GM21447 (cell line): Measurements from ENCODE around the gene GALNT6.

Experiments used
- ATAC-seq: cut with Tn5 transposase; IDR thresholded peaks from one replicate; pipeline ENCODE4 v1.9.1; 2021; ENCODE audit not compliant: unreplicated experiment

The GALNT6 gene

DNA sequence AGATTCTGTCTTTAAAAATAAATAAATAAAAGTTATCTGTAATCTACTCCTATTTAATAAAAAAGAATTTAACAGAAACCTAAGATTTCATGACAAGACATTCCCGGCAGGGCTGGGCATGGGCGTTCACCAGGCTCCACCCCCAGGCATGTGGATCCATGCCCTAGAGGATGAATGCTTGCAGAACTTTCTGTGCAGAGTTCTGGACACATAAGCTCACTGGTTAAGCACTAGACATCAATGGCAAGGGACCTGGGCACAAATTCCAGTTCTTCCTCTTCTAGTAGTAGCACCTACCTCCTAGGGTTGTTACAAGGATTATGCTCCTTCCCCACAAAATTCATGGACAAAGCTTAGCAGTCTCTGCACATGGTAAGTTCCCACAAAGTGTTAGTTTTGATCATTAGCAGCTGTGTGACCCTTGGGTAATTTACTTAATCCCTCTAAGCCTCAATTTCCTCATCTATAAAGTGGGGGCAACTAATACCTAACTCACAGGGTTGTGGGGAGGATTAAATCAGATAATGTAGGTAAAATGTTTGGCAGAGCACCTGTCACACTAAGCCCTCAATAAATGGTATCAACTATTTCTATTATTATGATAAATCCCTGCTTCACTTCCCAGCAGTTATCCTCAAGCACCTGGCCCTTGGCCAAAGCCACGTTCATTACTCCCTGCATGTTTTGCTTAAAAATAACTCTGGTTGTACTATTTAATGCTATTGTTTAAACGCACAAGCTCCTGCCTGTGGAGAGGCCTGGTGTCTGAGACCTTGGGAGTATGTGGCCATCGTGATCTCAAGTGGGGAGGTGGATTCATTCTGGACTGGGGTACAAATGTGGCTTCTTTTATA is 9.8 kb downstream of the GALNT6 start:
- ATAC-seq, result no peak

DNA sequence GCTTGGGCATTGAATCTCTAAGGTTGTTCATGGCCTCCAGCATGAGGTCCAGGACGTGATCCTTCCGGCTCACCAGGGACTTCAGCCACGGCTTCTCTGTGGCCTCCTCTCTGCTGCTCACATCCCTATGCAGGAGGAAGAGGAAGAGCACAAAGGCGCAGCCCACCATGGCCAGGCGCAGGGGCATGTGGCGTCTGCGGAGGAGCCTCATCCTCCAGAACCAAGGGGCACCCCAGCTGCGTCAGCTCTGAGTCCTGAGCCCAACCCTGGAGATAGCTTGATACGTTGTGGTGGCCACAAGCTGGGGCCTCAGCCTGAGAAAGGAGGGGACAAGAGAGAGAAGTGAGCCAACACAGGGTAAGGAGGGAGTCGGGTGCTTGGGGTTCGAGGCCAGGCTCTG is 11.6 kb downstream of the GALNT6 start:
- ATAC-seq, result no peak

DNA sequence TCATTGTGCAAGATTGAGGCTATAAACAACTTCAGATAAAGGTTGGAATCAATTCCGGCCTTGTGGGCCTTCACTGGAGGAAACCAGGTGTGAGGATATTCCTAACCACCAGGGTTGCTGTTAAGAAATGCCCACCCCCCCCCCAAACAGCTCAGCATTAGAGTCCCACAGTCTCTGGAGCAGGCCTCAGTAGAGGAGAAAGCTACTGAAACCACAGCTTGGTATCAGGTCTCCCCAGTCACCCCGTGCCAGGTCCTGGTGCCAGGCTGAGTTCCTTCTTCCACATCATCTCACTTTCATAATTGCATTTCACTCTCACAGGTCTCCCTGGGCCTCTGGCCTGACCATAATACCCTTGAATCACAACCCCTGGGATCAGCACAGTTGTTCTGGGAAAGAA is 12.5 kb downstream of the GALNT6 start:
- no peak for ATAC-seq

DNA sequence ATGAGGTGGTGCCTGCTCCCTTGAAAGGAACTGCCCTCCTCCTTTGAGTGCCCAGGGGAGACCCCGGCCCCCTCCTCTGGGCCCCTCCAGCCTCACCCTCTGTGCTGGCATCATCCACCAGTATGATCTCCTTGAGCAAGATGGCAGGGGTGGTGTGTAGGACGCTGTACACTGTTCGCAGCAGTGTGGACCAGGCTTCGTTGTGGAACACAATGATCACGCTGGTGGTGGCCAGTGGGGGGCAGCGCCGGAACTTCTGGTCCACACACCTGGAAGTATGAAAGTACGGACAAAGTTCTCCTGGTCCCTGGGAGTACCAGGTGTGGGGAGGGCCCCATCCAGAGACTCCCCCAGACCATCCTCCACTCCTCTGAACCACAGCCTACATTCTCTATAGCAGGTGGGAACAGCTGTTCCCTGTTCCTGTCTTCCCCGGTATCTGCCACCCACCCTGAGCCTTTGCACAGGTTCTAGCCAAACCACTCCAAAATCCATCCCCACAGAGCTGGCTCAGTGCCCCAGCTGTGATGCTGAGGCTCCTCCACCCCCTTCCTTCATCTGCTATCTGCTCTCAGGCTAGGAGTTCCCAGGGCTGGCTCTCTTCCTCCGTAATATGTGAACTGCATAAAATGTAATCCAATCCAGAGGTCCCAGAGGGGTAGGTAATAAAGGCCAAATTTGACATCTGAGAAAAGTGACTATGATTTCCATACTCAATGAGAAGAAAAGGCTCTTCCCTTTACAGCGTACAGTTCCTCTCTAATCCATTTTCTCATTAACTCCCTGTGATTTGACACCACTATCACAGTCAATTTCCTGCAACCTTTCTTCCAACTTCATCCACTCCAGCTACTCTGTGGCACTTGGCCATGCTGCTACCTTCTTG is 13.9 kb downstream of the GALNT6 start:
- ATAC-seq, result no peak

DNA sequence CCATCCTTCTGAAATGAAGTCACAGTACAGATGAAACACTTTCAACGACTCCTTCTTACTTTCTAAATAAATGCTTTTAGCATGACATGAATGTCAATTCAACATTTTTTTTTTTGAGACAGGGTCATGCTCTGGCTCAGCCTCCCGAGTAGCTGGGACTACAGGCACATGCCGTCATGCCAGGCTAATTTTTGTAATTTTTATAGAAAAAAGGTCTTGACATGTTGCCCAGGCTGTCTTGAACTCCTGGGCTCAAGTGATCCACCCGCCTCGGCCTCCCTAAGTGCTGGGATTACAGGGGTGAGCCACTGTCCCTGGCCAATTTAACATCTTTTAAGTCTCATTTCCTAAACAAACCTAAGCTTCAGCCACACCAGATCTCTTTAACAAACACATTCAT is 16.4 kb downstream of the GALNT6 start:
- ATAC-seq, result no peak

DNA sequence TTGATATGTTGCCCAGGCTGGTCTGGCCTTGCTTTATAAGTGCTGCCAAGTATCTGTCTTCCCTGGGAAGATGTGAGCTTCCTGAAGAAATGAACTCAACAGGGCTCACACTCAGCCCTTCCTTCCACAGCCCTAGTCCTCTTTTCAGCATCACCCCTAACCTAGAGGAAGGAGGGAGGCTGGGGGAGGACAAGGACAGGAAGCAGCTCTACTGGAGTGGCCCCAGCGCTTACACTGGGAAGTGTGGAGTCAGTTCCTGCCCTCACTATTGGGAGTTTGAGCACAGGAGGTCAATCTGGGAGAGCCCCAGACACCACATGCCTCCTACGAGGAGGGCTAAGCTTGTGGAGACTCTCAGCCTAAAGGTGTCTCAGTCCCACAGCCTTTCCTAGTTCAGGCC is 16.8 kb downstream of the GALNT6 start:
- no peak for ATAC-seq

DNA sequence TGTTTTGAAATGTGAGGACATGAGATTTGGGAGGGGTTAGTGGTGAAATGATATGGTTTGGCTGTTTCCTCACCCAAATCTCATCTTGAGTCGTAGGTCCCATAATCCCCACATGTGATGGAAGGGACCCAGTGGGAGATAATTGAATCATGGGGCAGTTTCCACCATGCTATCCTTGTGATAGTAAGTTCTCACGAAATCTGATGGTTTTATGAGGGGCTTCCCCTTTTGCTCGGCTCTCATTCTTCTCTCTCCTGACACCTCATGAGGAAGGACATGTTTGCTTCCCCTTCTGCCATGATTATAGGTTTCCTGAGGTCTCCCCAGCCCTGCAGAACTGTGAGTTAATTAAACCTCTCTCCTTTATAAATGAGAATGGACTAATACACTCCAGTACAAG is 18.0 kb downstream of the GALNT6 start:
- no peak for ATAC-seq

DNA sequence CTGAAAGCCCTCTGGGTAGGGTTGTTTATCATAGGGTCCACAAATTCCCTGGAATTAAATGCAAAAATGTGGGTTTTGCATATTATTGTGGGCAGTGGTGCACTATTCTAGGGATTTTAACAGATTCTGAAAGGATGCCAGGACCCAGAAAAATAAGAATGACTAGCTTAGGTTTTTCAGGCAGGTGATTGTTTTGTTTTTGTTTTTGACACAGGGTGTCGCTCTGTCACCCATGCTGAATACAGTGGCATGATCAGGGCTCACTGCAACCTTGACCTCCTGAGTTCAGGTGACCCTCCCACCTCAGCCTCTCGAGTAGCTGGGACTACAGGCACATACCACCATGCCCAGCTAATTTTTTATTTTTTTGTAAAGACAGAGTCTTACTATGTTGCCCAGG is 19.2 kb downstream of the GALNT6 start:
- ATAC-seq, result no peak

DNA sequence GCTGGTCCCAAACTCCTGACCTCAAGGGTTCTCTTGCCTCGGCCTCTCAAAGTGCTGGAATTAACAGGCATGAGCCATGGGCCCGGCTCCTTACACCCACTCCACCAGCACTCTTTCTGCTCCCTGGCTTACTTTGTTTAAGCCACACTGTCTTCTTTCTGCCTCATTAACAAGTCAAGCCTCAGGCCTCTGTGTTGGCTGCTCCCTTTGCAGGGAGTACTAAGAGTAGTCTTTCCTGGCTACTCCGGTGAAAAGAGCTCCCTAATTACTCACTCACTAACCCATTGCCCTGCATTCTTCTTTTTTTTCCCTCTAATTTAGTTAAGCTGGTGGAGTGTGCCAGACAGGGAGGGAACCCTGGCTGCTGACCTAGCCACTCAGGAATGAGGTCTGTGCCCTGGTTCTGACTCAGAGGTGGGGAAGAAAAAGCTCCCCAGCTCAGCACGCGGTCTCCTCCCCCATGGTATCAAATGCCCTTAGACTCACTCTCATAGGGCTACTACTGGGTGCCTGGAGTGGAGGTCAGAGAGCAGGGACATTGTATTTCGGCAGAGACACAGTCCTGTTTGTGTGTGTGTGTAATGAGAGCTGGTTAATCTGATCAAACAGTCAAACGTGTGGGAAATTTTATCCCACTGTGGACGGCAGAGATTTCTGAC is 19.8 kb downstream of the GALNT6 start:
- no peak for ATAC-seq

DNA sequence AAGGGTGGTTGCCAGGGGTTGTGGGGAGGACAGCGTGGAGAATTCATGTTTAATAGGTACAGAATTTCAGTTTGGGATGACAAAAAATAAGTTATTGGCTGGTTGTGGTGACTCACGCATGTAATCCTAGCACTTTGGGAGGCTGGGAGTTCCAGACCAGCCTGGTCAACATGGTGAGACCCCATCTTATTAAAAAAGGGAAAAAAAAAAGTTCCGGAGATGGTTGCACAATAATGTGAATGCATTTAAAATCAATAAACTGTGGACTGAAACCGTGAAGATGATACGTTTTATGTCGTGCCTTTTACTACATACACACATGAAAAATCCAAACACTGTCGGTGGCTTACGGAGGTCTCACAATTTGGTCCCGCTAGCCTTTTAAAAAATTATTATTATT is 20.5 kb downstream of the GALNT6 start:
- no peak for ATAC-seq

DNA sequence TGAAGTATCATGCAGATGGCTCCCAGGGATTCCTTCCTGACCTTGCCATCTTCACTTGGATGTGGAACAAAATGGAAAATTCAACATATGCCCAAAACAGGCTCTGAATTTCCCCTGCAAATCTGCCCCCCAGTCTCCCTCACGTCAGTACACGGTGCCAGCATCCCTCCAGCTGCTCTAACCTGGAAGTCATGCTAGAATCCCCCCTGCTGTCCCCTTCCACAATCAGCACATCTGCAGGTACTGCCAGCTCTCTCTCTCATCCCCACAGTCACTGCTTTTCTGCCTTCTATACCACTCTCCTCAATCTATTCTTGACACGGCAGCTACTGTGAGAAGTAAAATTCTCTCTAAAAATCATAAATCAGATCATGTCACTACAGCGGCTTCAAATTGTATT is 21.6 kb downstream of the GALNT6 start:
- no peak for ATAC-seq

DNA sequence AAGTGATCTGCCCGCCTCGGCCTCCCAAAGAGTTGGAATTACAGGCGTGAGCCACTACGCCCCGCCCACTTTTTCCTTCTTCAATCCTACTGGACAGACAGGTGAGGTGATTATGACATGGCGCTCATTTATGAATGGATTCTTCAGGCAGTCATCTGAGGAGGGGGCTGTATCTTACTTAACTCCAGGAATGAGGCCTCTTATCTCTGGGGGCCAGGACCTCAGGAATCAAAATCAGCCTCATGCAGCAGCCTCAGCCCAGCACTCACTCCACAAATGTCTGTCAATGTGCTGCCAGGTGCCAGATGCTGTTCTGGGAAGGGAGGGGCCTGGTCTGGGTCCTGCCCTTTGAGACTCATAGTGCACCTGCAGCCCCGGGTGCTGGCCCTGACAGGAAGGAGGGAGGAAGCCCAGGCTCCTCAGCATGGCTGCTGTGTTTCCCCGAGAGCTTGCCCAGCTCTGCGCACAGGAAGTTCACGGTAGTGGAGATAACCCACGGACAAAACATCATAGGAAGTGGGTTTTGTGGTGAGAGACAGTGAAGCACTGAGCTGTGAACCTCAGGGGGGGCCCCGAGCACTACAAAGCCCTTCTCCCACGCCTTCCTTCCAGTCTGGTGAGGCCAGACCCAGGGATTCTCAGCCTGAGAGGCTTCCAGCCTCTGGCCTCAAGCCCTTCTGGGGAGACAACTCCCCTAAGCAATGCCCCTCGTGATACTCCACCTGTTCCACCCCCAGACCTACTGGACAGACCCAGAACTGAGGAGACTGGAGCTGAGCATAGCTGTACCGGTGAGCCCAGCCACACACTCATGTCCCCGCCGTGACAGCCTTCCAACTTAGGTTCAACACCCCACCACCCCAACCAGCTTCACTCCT is 22.3 kb downstream of the GALNT6 start:
- peak; percentile 97 for ATAC-seq

DNA sequence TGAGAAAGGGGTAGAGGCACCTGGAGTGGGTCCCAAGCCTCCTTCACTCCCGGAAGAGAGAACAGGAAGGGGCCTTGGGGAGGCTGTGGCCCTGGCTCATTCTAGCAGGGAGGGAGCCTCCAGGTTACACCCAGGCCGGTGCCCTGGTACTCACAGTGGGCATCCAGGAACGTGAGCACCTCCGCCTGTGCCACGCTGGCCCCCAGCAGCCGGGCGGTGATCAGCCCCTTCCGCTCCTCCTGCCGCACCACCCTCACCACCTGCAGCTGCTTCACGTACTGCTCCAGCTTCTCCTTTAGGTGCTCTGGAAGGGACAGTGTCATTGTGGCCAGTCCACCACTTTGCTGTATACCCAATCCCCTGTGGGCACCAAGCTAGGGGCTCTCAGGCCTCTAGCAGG is 25.9 kb downstream of the GALNT6 start:
- no peak for ATAC-seq

DNA sequence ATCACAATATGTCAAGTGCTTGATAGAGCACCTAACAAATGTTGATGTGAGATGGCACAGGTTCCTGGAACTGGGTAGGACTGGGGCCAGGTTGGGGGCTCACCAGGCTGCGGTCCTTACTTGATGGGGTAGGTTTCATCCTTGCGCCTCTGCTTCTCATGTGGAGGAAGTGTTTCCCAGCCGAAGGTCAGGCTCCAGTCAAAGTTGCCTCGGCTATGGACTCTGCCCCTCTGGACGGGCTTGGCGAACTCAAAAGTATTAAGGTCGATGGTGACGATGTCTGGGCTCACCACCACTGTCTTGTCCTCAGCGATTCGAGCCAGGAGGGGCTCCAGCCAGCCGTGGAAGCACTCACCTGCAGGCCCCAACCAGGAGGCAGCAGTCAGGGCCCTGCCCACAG is 27.2 kb downstream of the GALNT6 start:
- no peak for ATAC-seq

DNA sequence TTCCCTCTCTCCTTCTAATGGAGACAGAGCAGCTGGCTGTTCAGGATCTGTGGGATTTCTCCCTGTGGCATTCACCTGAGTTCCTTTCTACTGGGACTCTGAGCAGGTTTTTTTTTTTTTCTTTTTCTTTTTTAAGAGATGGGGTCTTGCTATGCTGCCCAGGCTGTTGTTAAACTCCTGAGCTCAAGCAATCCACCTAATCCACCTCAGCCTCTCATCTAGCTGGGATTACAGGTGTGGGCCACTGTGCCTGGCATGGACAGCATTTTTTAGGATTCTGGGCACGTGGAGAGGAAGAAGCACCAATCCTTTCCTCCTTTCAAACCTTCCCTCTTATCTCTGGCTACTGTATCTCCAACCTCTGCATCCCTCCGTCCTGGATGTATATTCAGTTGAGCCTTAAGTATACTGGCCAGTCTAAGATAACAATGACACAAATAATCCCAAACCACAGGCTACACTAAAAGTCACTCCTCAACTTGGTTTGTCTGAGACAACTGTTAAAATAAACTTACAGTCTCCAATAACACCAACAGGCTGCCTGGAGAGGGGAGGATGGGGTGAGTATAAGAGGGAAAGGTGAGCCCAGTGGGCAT is 28.4 kb downstream of the GALNT6 start:
- no peak for ATAC-seq

DNA sequence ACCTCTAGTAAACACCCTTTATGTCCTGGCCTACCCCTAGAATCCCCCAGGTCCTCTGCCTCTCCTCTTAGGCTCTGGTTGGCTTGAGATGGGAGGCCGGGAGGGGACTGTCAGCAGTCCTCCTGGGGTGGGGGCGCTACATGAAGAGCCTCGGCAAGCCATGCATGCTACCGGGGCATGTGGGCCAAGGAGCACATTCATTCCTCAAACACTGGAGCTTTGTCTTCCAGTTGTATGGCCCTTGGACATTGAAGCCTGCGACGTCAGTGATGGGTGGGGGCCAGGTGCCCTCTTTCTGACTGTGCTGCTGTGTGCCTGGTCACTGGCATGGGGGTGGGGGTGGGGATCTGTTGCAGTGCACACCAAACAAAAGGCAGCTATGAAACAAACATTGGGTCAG is 28.9 kb downstream of the GALNT6 start:
- no peak for ATAC-seq

DNA sequence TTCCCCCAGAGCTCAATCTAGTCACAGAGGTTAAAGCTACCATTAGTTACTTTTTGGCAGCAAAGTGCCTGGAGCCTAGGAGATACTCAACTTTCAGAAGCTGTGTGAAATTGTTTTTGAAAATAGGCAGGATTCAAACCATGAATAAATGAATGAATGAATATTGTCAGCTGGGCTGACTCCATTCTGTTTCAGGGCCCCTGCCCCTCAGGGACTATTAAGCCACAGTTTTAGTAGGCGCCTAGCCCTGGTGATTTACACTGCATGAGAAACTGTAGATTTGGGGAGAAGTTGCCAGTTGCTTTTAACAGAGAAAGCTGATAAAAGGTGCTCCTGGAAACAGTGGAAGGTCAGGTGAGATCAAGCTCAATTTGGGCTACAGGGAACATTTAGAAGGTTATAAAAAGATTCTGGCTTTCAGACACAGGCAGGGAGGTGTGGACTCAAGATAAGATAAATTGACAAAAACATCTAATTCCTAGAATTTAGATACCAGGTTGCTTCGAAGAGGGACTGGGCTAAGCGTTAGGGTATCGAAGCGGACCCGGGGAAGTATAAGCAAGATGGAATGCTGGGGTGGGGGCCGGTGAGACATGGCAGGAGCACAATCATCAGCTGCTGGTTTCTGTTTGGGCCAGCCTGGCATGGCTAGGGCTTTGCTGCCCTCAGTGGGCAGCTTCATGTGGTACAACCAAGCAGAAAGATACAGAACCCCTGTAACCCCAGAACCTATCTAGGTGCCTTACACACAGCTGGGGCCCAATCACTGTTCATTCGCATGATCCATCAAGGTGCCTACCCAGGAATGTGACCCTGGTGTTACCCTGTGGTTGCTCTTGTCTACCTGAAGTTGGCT is 29.8 kb downstream of the GALNT6 start:
- ATAC-seq, result no peak

DNA sequence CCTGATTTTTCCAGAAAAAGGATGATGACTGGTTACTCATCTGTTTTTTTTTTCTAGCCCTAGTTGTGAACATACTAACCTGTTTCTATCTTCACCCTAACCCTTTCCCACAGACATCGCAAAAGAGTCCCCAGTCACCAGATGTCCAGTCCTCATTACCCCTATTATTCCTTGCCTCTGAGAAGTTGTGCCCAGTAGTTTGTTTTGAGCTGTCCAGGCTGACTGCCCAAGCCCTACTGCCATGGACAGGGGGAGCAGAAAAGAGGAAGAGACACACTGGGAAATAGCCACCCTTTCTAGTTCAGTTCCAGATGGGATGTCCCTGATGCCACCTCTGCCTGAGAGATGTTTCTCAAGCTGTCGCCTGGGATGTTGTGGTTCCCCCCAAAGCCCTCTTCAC is 30.9 kb downstream of the GALNT6 start:
- ATAC-seq, result no peak

DNA sequence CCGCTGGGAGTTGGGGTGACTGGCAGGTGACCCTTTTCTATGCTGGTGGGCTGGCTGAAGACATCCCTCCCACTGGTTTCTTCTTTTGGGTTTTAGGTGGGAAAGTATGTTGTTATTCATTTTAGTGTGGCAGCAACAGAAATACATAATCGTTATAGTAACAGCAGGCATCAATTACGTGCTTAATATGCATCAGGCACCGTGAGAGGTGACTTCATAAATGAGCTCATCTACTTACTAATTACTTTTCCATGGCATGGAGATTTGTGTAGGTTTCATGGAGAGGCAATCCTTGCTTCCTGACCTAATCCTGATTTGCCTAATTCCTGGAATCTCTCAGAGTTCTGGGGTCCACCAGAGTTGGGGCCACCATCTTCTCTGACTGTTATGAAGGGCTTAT is 31.4 kb downstream of the GALNT6 start:
- no peak for ATAC-seq
